ENCODE results near the gene EGFL6. TPM values are rescaled to one million over a fixed set of nuclear protein-coding genes. Genes with fewer than 3 reads are reported as not detected.

Gene EGFL6
- not detected in 5 replicates for total RNA-seq (2022; extraction: Qiagen RNA extraction; ENCODE audit: low read depth)

GRCh38 chrX:13569479-13570260 is at the start of gene EGFL6:
TSS of gene EGFL6 (plus strand) at chrX:13569601. CDS start at chrX:13569862, 261 bp downstream.

DNA sequence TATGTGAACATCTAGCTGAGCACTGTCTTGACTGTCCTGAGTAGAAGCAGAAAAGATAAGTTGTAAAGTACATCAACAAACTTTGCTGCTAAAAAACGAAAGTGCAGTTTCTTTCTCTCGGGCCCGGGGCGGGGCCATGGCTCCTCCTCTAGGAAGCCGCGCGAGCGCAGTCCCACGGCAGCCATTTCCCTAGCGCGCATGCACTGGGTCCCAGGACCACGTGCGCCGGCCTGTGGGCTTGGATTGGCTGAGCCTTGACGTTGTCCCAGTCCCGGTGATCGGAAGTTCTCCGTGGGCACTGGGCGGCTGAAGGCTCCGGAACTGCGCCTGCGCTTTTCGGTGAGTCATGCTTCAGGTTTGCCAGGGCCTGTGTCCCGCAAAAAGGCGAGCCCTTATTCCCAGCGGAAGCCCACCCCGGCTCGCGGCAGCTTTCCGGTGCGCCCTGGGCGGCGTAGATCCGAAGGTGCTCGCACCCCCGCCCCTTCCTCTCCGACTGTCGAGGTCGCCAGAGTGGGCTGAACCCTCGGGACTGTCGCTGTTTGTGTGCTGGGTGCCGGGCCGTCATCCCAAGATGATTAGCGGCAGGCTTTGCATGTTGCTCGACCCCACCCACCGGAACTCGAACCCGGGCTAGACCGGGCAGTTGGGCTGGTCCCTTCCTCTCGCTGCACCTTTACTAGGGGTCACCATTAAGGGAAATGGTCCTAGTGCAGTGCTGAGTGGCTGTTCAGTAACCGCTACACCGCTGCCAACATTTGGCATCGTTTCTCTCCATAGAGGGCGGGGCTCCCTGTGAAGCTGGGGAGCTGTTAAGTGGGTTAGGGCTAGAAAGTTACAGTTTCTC is 83.7 kb downstream of the EGFL6 start, which contains the start of gene TCEANC:
Gene TCEANC, plus strand, starts transcription at position 292 of the 844 bp plus-strand sequence. CDS start 9,368 bp downstream, outside the sequence.

Other genes with a start within 250 kb of the EGFL6 start
- not detected in 5 replicates for gene ATXN3L, start 249.5 kb upstream of the EGFL6 start, total RNA-seq (2022; extraction: Qiagen RNA extraction; ENCODE audit: low read depth)
- 0.63 to 0.82 TPM (median 0.80 TPM) in 5 replicates for gene TCEANC, start 83.5 kb downstream of the EGFL6 start, total RNA-seq (2022; extraction: Qiagen RNA extraction; ENCODE audit: low read depth)
- gene RAB9A, start 119.5 kb downstream of the EGFL6 start, total RNA-seq (2022; extraction: Qiagen RNA extraction; ENCODE audit: low read depth) = 29.5 to 40.8 TPM (median 36.2 TPM) in 5 replicates
- 6.2 to 10.5 TPM (median 6.8 TPM) in 5 replicates for gene TRAPPC2, start 165.0 kb downstream of the EGFL6 start, total RNA-seq (2022; extraction: Qiagen RNA extraction; ENCODE audit: low read depth)
- gene OFD1, start 165.1 kb downstream of the EGFL6 start, total RNA-seq (2022; extraction: Qiagen RNA extraction; ENCODE audit: low read depth) = 11.5 to 17.4 TPM (median 12.4 TPM) in 5 replicates
- gene GPM6B, start 247.5 kb downstream of the EGFL6 start, total RNA-seq (2022; extraction: Qiagen RNA extraction; ENCODE audit: low read depth) = 0.05 TPM in 1 of 5 replicates, not detected in the others

All from A549 treated with CpdA at 1 μM for 4 hours (cell line).